ENCODE data around the gene ITPR2.

The ITPR2 gene

GRCh38 chr12:26373606-26374495 is 459.1 kb downstream of the ITPR2 start:
- DNase-seq: no peak

GRCh38 chr12:26372866-26373265 is 460.1 kb downstream of the ITPR2 start:
- DNase-seq: no peak

- DNase-seq: no peak
Observed at GRCh38 chr12:26370098-26370497, 462.9 kb downstream of the ITPR2 start.

GRCh38 chr12:26369588-26369987 is 463.4 kb downstream of the ITPR2 start:
- no peak for DNase-seq

GRCh38 chr12:26367991-26368730 is 464.8 kb downstream of the ITPR2 start:
- no peak for DNase-seq

GRCh38 chr12:26361964-26362363 is 471.0 kb downstream of the ITPR2 start:
- no peak for DNase-seq

- DNase-seq: no peak
Observed at GRCh38 chr12:26360062-26360461, 472.9 kb downstream of the ITPR2 start.

GRCh38 chr12:26359576-26359975 is 473.4 kb downstream of the ITPR2 start:
- DNase-seq: no peak

- DNase-seq: no peak
Observed at GRCh38 chr12:26358651-26359050, 474.3 kb downstream of the ITPR2 start.

- DNase-seq: no peak
Observed at GRCh38 chr12:26347300-26347699, 485.7 kb downstream of the ITPR2 start.

- no peak for DNase-seq
Observed at GRCh38 chr12:26346736-26347135, 486.3 kb downstream of the ITPR2 start.

- DNase-seq: no peak
Observed at GRCh38 chr12:26345471-26346003, 487.5 kb downstream of the ITPR2 start.

- no peak for DNase-seq
Observed at GRCh38 chr12:26341491-26341890, 491.5 kb downstream of the ITPR2 start.

- DNase-seq: no peak
Observed at GRCh38 chr12:26340649-26341048, 492.3 kb downstream of the ITPR2 start.

- DNase-seq: no peak
Observed at GRCh38 chr12:26339976-26340375, 493.0 kb downstream of the ITPR2 start.

- DNase-seq: no peak
Observed at GRCh38 chr12:26338586-26339572, 494.1 kb downstream of the ITPR2 start.

GRCh38 chr12:26335651-26336050 is 497.3 kb downstream of the ITPR2 start:
- DNase-seq: no peak

- DNase-seq: no peak
Observed at GRCh38 chr12:26334621-26335124, 498.3 kb downstream of the ITPR2 start.

GRCh38 chr12:26331960-26332359 is 501.0 kb downstream of the ITPR2 start:
- no peak for DNase-seq

- DNase-seq: no peak
Observed at GRCh38 chr12:26331136-26331535, 501.9 kb downstream of the ITPR2 start.

- no peak for DNase-seq
Observed at GRCh38 chr12:26327975-26328644, 504.9 kb downstream of the ITPR2 start.

- DNase-seq: no peak
Observed at GRCh38 chr12:26323673-26324072, 509.3 kb downstream of the ITPR2 start.
